Stimulated activated CD4-positive, alpha-beta T cell treated with anti-CD3 and anti-CD28 coated beads, Interleukin-2, amount 100 ng/mL, for 48 hours (primary cell): Measurements from ENCODE around the gene KLHL26.

ENCODE experiments used
- DNase-seq, 2 donors: peaks; one replicate each; pipeline ENCODE4 v3.0.0-alpha.2; 2020

Gene KLHL26

GRCh38 chr19:18613589-18614234 is 23.1 kb upstream of the KLHL26 start:
- no peak for DNase-seq

DNA sequence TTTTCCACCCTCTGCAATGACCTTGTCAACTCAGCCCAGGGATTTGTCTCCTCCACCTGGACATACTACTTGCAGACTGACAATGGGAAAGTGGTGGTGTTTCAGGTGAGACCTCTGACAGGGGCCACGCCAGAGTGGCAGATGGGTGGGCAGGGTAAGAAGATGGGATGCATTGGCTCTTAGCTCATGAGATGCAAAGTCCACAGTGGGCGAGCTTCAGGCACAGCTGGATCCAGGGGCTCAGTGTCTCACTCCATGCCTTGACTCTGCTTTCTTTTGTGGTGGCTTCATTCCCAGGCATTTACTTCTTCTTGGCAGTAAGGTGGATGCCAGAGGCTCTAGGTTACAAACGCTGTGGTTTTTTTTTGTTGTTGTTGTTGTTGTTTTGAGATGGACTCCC is 20.8 kb upstream of the KLHL26 start:
- no peak for DNase-seq

DNA sequence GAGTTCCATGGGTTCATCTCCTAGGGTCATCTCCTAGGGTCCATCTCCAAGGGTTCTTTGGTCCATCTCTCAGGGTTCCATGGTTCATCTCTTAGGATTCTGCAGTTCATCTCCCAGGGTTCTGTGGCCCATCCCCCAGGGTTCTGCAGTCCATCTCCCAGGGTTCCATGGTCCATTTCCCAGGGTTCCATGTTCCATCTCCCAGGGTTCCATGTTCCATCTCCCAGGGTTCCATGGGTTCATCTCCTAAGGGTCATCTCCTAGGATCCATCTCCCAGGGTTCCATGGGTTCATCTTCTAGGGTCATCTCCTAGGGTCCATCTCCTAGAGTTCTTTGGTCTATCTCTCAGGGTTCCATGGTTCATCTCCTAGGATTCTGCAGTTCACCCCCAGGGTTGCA is 19.3 kb upstream of the KLHL26 start:
- DNase-seq: no peak

DNA sequence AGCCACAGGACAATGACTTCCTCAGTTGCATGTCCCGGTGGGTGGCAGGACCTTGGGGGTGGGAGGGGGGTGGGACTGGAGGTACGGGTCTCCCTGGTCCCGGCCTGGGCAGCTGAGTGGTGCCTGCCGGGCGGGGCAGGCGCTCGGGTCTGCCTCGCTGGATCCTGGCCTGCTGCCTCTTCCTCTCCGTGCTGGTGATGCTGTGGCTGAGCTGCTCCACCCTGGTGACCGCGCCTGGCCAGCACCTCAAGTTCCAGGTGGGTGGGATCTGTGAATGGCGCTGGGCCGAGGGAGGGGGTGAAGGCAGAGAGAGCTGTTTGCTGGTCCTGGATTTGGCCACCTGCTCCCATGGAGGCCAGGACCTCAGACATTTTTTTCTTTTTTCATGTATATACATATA is 18.6 kb upstream of the KLHL26 start:
- no peak for DNase-seq

DNA sequence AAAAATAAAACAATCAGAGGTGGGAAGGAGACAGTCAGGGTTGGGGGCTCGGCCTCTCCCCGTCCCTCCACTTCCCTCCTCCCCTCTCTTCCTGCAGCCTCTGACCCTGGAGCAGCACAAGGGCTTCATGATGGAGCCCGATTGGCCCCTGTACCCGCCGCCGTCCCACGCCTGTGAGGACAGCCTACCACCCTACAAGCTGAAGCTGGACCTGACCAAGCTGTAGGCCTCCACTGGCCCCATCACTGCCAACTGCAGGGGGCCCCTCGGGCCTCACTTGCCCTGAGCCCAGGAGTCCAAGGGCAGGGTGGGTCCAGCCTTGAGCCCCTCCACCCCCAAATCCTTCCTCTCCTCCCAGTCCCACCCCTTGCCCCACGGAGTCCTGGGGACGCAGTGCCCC is 16.5 kb upstream of the KLHL26 start:
- no peak for DNase-seq

GRCh38 chr19:18620902-18621301 is 15.9 kb upstream of the KLHL26 start:
- DNase-seq: no peak

DNA sequence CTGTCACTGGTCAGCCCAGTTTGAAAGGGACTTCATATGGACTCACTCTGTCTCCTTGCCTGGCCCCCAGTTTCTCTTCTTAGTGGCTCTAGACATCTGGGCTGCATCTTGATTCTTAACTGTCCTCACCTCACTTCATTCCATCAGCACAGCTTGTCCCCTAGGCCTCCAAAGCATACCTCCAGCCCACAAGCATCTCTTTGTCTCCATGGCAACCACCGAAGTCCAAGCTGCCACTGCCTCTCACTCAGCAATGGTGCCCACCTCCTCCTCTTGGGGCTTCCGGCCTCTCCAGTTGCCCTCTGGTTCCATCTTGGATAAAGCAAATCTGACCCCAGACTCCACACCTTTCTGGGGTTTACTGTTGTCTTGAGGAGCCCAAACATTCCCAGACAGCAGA is 9.9 kb upstream of the KLHL26 start:
- DNase-seq: no peak

DNA sequence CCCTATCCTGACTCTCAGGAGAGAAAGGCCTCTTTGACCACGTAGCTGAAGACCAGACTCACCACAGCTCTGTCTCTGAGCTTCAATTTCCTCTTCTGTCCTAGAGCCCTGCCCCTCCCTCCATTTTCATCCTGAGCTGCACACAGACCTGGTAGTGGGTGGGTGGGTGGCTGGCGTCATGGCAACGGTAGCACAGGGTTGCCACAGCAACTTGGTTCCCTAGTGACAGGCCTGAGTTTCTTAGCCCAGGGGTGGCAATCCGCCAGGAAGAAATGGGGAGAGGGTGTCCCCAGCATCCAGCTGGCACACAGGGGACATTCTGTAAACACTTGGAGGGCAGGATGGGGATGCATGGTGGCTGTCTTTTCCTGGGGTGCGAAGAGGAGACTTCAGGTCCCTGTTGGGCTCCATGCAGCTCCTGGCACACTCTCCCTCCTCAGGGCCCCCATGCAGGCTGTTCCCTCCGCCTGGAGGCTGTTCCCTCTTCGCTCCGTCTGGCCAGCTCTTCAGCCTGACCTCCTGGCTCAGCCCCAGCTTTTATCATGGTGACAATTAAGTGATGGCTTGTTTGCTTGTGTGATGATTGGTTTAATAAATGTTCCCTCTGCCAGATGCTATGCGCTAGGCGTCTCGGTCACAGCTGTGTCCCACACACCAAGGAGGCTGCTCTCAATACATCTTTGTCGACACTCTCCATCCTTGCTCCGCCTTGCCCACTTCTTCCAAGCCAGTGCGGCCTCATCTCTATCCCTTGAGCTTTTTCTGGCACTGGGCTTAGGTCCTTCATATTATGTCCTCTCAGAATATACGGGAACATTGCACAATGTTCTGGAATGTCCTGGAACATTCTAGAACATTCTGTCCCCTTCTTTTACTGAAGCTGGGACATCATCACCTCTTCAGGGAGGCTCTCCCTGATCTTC is 7.4 kb upstream of the KLHL26 start:
- no peak for DNase-seq

DNA sequence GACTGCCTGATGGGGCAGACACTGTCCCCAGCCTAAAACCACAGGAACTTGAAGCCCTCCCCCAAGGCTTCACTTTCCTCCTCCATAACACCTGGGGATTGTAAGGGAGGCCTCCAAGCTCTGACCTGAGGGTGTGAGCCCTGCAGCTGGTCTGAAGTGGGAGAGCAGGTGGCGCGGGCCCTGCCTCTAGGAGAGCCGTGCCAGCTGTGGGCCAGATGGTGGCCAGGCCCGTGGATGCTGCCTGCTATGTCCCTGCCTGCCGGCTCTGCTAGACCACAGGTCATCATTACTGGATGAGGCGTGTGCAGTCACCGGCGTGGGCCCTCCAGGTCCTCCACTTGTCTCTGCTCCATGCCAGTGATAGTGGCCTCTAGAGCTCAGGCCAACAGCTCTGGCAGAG is 3.5 kb upstream of the KLHL26 start:
- no peak for DNase-seq

GRCh38 chr19:18634612-18635297 is 2.1 kb upstream of the KLHL26 start:
- no peak for DNase-seq

GRCh38 chr19:18635831-18636182 is 1.0 kb upstream of the KLHL26 start:
- no peak for DNase-seq

DNA sequence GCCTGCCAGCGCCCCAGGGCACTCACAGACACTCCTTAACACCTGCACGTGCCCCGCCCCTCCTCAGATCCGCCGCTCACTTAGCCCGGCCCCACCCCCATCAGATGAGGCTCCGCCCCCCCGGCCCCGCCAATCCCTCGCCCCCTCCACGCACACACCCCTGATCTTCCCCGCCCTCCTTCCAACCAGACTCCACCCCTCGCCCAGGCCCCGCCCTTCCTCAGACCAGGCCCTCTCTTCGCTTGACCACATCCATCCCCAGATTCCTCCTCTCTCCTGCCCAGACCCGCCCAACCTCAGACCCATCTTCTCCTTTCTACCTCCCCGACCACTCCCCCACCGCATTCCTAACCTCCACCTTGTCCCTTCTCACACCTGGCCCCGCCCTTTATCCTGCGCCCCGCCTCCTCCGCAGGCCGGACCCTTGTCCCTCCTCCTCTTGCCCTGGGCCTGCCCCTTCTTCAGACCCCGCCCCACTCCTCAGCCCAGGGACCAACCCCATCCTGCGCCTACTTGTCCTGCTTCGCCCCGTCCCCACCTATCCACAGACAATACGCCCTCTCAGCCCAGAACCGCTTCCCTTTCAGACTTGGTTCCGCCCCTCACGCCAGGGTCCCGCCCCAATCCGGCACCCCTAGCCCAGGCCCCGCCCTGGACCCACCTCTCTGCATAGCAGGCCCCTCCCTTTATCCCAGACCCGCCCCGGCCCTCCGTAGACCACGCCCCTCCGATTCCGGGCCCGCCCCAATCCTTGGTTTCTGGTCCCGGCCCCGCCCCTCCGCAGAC is 452 bp upstream of the KLHL26 start:
- peak; percentile 100 for DNase-seq

GRCh38 chr19:18637673-18638630 is 1.1 kb downstream of the KLHL26 start:
- no peak for DNase-seq

GRCh38 chr19:18639706-18640243 is 2.9 kb downstream of the KLHL26 start:
- DNase-seq: no peak

- DNase-seq: no peak
These were observed 7.6 kb downstream of the KLHL26 start for GRCh38 chr19:18644196-18645034.

DNA sequence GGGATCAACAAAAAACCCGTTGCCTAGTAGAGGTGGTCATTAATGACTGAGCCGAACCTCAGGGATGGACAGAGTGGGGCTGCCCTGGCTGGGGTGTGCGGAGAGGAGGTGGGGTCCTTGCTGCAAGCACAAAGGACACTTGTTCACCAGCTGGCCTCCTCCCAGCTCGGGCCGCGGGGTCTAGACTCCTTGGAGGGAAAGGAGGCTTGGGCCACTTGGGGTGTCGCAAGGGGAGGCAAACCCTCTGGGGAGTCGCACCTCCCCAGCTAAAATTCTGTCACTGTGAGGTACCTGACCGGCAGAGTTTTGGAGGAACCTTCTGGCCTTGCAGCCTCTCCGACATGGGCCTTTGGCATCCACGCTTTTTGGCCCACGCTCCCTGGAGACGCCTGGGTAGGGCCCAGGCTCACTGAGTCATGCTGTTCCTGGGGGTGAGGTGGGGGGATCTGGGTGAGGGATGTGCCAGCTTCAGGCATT is 8.2 kb downstream of the KLHL26 start:
- no peak for DNase-seq

DNA sequence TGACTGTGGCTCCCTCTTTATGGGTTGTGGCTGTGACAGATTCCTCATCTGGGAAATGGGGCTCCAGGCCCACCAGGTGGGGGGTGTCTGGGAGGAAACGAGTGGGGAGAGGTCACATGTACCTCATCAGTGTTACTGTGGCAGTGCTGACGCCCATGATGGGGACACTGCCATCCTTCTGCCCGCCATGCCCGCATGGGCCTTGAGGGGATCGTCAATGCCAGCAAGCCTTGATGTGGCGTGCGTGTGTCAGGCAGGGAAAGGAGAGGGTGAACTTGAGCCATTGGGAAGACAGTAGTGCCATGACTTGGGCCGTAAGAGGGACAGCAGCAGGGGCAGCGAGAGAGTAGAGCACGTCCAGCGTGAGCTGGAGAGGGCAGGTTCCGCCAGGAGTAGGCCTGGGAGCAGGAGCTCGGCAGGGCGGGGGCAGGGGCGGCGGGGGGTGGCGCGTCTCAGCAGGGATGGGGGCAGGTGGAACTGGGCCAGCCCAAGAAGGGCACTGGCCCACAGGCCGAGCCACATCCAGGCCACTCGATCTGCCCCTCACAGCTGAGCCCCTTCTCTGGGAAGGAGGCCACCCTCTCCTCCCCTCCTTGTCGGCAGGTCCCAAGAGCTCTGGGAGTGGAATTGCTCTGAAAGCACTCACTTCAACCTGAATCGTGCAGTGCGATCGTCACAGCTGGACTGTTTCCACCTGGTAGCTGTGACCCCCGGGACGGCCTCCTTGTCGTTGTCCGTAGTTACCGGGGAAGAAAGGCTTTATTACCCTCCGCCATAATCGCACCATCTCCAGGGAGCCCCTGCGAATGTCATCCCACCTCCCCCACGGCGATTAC is 9.9 kb downstream of the KLHL26 start:
- DNase-seq: no peak

DNA sequence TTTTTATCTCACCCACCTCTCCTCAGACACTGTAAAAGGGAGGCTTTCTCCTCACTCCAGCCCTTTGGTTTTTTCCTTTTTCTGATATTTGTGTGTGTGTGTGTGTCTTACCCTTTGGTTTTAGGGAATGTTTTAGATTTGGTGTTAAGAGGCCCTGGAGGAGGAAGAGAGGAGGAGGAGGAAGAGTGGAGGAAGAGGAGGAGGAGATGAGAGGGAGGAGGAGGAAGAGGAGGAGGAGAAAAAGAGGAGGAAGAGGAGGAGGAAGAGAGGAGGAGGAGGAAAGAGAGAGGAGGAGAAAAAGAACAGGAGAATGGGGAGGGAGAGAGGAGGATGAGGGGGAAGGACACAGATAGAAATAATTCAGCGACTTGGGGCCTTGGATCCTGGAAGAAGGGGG is 10.5 kb downstream of the KLHL26 start:
- no peak for DNase-seq

- DNase-seq: no peak
These were observed 11.0 kb downstream of the KLHL26 start for GRCh38 chr19:18647807-18648206.

DNA sequence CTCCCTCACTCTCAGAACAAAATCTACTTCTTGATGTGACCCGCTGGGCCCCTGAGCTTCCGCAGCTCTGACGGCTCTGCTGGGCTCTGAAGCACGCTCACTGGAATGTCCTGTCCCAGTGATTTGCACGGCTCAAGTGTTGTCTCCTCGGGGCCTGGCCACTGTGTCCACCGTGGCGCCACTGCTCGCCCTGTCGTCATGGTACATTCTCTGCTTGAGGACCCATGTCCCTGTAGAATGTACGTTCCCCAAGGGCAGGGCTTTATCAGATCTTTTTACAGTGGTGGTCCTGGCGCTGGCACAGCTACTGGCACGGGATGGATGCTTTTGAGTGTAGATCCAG is 12.1 kb downstream of the KLHL26 start:
- DNase-seq: no peak
